ENCODE results near the gene CTCFL.

CTCFL gene

GRCh38 chr20:57479196-57479595 lies 45.7 kb downstream of the CTCFL start:
- TF ChIP-seq SPI1 (IDR thresholded peaks at IDR 0.05; ENCODE audit: borderline replicate concordance, low read depth) (no peak), POLR2AphosphoS5 (IDR thresholded peaks at IDR 0.05; ENCODE audit: low read depth) (no peak), GABPA (IDR thresholded peaks at IDR 0.05; ENCODE audit: low read depth) (no peak)
- TF ChIP-seq, protein P1, sequence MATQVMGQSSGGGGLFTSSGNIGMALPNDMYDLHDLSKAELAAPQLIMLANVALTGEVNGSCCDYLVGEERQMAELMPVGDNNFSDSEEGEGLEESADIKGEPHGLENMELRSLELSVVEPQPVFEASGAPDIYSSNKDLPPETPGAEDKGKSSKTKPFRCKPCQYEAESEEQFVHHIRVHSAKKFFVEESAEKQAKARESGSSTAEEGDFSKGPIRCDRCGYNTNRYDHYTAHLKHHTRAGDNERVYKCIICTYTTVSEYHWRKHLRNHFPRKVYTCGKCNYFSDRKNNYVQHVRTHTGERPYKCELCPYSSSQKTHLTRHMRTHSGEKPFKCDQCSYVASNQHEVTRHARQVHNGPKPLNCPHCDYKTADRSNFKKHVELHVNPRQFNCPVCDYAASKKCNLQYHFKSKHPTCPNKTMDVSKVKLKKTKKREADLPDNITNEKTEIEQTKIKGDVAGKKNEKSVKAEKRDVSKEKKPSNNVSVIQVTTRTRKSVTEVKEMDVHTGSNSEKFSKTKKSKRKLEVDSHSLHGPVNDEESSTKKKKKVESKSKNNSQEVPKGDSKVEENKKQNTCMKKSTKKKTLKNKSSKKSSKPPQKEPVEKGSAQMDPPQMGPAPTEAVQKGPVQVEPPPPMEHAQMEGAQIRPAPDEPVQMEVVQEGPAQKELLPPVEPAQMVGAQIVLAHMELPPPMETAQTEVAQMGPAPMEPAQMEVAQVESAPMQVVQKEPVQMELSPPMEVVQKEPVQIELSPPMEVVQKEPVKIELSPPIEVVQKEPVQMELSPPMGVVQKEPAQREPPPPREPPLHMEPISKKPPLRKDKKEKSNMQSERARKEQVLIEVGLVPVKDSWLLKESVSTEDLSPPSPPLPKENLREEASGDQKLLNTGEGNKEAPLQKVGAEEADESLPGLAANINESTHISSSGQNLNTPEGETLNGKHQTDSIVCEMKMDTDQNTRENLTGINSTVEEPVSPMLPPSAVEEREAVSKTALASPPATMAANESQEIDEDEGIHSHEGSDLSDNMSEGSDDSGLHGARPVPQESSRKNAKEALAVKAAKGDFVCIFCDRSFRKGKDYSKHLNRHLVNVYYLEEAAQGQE (IDR thresholded peaks at IDR 0.05; ENCODE audit: insufficient replicate concordance, low read depth), result no peak
- TF ChIP-seq, protein P2, sequence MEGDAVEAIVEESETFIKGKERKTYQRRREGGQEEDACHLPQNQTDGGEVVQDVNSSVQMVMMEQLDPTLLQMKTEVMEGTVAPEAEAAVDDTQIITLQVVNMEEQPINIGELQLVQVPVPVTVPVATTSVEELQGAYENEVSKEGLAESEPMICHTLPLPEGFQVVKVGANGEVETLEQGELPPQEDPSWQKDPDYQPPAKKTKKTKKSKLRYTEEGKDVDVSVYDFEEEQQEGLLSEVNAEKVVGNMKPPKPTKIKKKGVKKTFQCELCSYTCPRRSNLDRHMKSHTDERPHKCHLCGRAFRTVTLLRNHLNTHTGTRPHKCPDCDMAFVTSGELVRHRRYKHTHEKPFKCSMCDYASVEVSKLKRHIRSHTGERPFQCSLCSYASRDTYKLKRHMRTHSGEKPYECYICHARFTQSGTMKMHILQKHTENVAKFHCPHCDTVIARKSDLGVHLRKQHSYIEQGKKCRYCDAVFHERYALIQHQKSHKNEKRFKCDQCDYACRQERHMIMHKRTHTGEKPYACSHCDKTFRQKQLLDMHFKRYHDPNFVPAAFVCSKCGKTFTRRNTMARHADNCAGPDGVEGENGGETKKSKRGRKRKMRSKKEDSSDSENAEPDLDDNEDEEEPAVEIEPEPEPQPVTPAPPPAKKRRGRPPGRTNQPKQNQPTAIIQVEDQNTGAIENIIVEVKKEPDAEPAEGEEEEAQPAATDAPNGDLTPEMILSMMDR (IDR thresholded peaks at IDR 0.05; ENCODE audit: insufficient read depth, low read length), result no peak
- no peak for DNase-seq (ENCODE audit: low read depth in 1 of 2, low spot score in 1 of 2)
- Histone ChIP-seq H3K4me3 (replicated peaks; ENCODE audit: insufficient read depth, low read length) (no peak overlapping the region), H3K27me3 (ENCODE audit: insufficient read depth, poor library complexity, severe bottlenecking) (no peaks in the 10 kb centered on the region), H3K27ac (replicated peaks) (no peak overlapping the region)

DNA sequence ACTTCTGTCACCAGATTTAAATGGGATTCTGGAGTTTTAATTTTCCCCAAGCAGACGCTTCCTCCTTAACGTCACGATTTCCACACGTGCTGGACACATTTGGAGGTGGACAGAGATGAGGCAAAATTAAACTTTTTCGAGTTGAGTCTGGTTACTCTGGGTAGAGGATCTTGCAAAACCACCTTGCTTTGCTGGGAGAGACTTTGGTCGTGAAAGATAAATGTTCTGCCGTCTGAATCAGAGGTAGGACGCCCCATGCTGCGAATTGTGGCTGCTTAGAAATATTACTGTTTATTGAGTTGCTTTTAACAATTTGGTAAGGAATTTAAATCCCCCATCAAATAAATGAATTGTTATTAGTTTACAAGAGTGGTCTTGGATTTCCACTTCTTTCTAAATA lies 46.8 kb downstream of the CTCFL start:
- H3K27me3 ChIP-seq (ENCODE audit: insufficient read depth, poor library complexity, severe bottlenecking), result no peaks in the 10 kb centered on the region
- no peak overlapping the region for H3K4me3 ChIP-seq (replicated peaks; ENCODE audit: insufficient read depth, low read length)
- DNase-seq (ENCODE audit: low read depth in 1 of 2, low spot score in 1 of 2), result no peak
- TF ChIP-seq SPI1 (IDR thresholded peaks at IDR 0.05; ENCODE audit: borderline replicate concordance, low read depth) (no peak), POLR2AphosphoS5 (IDR thresholded peaks at IDR 0.05; ENCODE audit: low read depth) (no peak), GABPA (IDR thresholded peaks at IDR 0.05; ENCODE audit: low read depth) (no peak)
- TF ChIP-seq, protein P1 (IDR thresholded peaks at IDR 0.05; ENCODE audit: insufficient replicate concordance, low read depth), result no peak
- TF ChIP-seq, protein P2 (IDR thresholded peaks at IDR 0.05; ENCODE audit: insufficient read depth, low read length), result no peak
- H3K27ac ChIP-seq (replicated peaks), result no peak overlapping the region

GRCh38 chr20:57476641-57477461 lies 48.1 kb downstream of the CTCFL start:
- H3K27me3 ChIP-seq (ENCODE audit: insufficient read depth, poor library complexity, severe bottlenecking), result no peaks in the 10 kb centered on the region
- no peak for DNase-seq (ENCODE audit: low read depth in 1 of 2, low spot score in 1 of 2)
- TF ChIP-seq POLR2AphosphoS5 (IDR thresholded peaks at IDR 0.05; ENCODE audit: low read depth), result no peak
- TF ChIP-seq, protein P2 (IDR thresholded peaks at IDR 0.05; ENCODE audit: insufficient read depth, low read length), result no peak
- no peak for TF ChIP-seq SPI1 (IDR thresholded peaks at IDR 0.05; ENCODE audit: borderline replicate concordance, low read depth)
- TF ChIP-seq GABPA (IDR thresholded peaks at IDR 0.05; ENCODE audit: low read depth), result no peak
- TF ChIP-seq, protein P1 (IDR thresholded peaks at IDR 0.05; ENCODE audit: insufficient replicate concordance, low read depth), result no peak
- H3K27ac ChIP-seq (replicated peaks), result peak overlapping the region; percentile 50
- H3K4me3 ChIP-seq (replicated peaks; ENCODE audit: insufficient read depth, low read length), result no peak overlapping the region

Data from HL-60 (cell line).